SK-N-SH treated with all-trans-retinoic acid at 6 μM for 48 hours (cell line): ENCODE results near the gene APBB1.

Source experiments
- GLIS3 ChIP-seq: fragments of 250-450 bp; sonication (Bioruptor Pico); IDR thresholded peaks from 2 replicates; pipeline ENCODE4 v1.5.0; 2020; ENCODE audit warnings: mild to moderate bottlenecking, moderate library complexity
- POU6F1 ChIP-seq: fragments of 250-450 bp; sonication (Bioruptor Pico); IDR thresholded peaks from 2 replicates; pipeline ENCODE4 v1.8.0; 2021; ENCODE audit warnings: low read depth, mild to moderate bottlenecking, moderate library complexity, borderline replicate concordance
- ZC3H10 ChIP-seq: fragments of 250-450 bp; sonication (Bioruptor Pico); IDR thresholded peaks from 2 replicates; pipeline ENCODE4 v1.5.1; 2021; ENCODE audit warnings: mild to moderate bottlenecking, moderate library complexity
- ZNF565 ChIP-seq: fragments of 450-650 bp; formaldehyde crosslinking; conservative IDR thresholded peaks from 2 replicates; pipeline ENCODE4 v1.5.0; 2020; ENCODE audit warnings: low read depth, mild to moderate bottlenecking, moderate library complexity
- TF ChIP-seq, protein P1 (sequence below): fragments of 250-450 bp; sonication (Bioruptor Pico); IDR thresholded peaks from 2 replicates; pipeline ENCODE4 v1.5.1; 2021; ENCODE audit warnings: mild to moderate bottlenecking, moderate library complexity
- TF ChIP-seq, protein P2 (sequence below): fragments of 250-450 bp; sonication (Bioruptor Pico); IDR thresholded peaks from 2 replicates; pipeline ENCODE4 v1.5.1; 2020; ENCODE audit warnings: low read depth, mild to moderate bottlenecking, moderate library complexity
- TF ChIP-seq, protein P3 (sequence below): fragments of 250-450 bp; sonication (Bioruptor Pico); IDR thresholded peaks from 2 replicates; pipeline ENCODE4 v1.8.0; 2020; ENCODE audit warnings: mild to moderate bottlenecking, moderate library complexity, borderline replicate concordance

- TF ChIP-seq, protein P1, sequence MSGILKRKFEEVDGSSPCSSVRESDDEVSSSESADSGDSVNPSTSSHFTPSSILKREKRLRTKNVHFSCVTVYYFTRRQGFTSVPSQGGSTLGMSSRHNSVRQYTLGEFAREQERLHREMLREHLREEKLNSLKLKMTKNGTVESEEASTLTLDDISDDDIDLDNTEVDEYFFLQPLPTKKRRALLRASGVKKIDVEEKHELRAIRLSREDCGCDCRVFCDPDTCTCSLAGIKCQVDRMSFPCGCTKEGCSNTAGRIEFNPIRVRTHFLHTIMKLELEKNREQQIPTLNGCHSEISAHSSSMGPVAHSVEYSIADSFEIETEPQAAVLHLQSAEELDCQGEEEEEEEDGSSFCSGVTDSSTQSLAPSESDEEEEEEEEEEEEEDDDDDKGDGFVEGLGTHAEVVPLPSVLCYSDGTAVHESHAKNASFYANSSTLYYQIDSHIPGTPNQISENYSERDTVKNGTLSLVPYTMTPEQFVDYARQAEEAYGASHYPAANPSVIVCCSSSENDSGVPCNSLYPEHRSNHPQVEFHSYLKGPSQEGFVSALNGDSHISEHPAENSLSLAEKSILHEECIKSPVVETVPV (CRISPR knock-in tag) = no peak
- TF ChIP-seq ZNF565 (CRISPR knock-in tag) (no peak), GLIS3 (CRISPR knock-in tag) (no peak), POU6F1 (CRISPR knock-in tag) (no peak), ZC3H10 (CRISPR knock-in tag) (no peak)
- TF ChIP-seq, protein P2, sequence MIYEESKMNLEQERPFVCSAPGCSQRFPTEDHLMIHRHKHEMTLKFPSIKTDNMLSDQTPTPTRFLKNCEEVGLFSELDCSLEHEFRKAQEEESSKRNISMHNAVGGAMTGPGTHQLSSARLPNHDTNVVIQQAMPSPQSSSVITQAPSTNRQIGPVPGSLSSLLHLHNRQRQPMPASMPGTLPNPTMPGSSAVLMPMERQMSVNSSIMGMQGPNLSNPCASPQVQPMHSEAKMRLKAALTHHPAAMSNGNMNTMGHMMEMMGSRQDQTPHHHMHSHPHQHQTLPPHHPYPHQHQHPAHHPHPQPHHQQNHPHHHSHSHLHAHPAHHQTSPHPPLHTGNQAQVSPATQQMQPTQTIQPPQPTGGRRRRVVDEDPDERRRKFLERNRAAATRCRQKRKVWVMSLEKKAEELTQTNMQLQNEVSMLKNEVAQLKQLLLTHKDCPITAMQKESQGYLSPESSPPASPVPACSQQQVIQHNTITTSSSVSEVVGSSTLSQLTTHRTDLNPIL (CRISPR knock-in tag) = no peak
- TF ChIP-seq, protein P3, sequence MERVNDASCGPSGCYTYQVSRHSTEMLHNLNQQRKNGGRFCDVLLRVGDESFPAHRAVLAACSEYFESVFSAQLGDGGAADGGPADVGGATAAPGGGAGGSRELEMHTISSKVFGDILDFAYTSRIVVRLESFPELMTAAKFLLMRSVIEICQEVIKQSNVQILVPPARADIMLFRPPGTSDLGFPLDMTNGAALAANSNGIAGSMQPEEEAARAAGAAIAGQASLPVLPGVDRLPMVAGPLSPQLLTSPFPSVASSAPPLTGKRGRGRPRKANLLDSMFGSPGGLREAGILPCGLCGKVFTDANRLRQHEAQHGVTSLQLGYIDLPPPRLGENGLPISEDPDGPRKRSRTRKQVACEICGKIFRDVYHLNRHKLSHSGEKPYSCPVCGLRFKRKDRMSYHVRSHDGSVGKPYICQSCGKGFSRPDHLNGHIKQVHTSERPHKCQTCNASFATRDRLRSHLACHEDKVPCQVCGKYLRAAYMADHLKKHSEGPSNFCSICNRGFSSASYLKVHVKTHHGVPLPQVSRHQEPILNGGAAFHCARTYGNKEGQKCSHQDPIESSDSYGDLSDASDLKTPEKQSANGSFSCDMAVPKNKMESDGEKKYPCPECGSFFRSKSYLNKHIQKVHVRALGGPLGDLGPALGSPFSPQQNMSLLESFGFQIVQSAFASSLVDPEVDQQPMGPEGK (CRISPR knock-in tag) = no peak
Observed at GRCh38 chr11:6365659-6366058, 53.2 kb downstream of the APBB1 start.
